ENCODE measurements around the gene AQP1.

Gene AQP1

GRCh38 chr7:30913821-30914515 lies 2.3 kb downstream of the AQP1 start:
- no peak overlapping the region for H3K4me3 ChIP-seq (ENCODE audit: low read depth, low read length)
- no peak for TF ChIP-seq CTCF (IDR thresholded peaks at IDR 0.05; ENCODE audit: borderline replicate concordance, insufficient read depth, low read depth, low read length)

- no peak overlapping the region for H3K4me3 ChIP-seq (ENCODE audit: low read depth, low read length)
- no peak for TF ChIP-seq CTCF (IDR thresholded peaks at IDR 0.05; ENCODE audit: borderline replicate concordance, insufficient read depth, low read depth, low read length)
Measured at GRCh38 chr7:30914596-30914995, 2.9 kb downstream of the AQP1 start.

- H3K4me3 ChIP-seq (ENCODE audit: low read depth, low read length) = no peak overlapping the region
- no peak for TF ChIP-seq CTCF (IDR thresholded peaks at IDR 0.05; ENCODE audit: borderline replicate concordance, insufficient read depth, low read depth, low read length)
Measured at GRCh38 chr7:30915005-30915601, 3.5 kb downstream of the AQP1 start.

- TF ChIP-seq CTCF (IDR thresholded peaks at IDR 0.05; ENCODE audit: borderline replicate concordance, insufficient read depth, low read depth, low read length) = no peak
- H3K4me3 ChIP-seq (ENCODE audit: low read depth, low read length) = no peak overlapping the region
Measured at GRCh38 chr7:30915751-30916150, 4.1 kb downstream of the AQP1 start.

GRCh38 chr7:30916255-30916654 lies 4.6 kb downstream of the AQP1 start:
- no peak overlapping the region for H3K4me3 ChIP-seq (ENCODE audit: low read depth, low read length)
- TF ChIP-seq CTCF (IDR thresholded peaks at IDR 0.05; ENCODE audit: borderline replicate concordance, insufficient read depth, low read depth, low read length) = no peak

- TF ChIP-seq CTCF (IDR thresholded peaks at IDR 0.05; ENCODE audit: borderline replicate concordance, insufficient read depth, low read depth, low read length) = no peak
- H3K4me3 ChIP-seq (ENCODE audit: low read depth, low read length) = no peak overlapping the region
Measured at GRCh38 chr7:30916767-30917166, 5.1 kb downstream of the AQP1 start.

Measured in GM12875 (cell line).